Stimulated activated CD4-positive, alpha-beta T cell treated with anti-CD3 and anti-CD28 coated beads, Interleukin-2, amount 100 ng/mL, for 24 hours (primary cell): ENCODE data around the gene ABCB4.
"Not testable (repeated sequence)": the region's sequence is repeated elsewhere in the genome, so short reads cannot be mapped to it uniquely, and the experiment has no call there.

ENCODE experiments used
- DNase-seq, 2 donors: peaks; one replicate each; pipeline ENCODE4 v3.0.0-alpha.2; 2020

Gene ABCB4

DNA sequence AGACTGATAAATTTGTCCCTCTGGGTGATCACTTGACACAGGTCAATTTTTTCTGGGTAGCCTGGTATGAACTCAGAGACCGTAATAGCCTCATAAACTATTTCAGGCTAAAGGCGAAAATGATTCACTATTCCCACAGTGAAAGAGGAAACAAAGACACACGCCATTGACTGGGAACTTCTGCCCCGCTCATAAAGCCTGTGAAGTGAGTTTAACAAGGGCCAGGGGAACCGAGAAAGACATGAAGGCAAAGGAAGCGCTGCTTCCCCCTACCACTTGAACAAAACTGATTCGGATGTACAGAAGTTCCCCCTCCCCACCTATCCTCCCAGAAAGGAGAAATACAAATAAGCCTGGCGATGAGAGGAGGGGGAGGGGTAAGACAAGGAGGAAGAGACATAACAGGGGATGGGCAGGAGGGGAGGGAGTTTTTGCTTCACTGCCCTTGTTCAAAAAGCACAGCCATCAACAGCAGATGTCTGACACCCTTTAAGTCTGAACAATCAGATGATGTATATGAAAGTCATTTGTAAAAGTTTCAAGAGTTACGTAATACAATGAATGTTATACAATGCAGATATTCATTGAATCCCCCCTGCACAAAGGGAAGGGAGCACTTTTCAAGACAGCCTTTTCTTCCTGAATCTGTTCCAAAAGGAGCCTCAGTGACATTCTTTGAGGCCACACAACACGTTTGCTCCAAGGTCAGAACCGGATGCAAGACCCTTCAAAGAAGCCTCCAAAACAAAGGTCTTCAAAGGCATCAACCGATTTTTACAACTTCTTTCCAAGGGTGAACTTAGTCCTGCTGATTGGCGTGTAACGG, 734 bp downstream of the ABCB4 start:
- no peak for DNase-seq

DNA sequence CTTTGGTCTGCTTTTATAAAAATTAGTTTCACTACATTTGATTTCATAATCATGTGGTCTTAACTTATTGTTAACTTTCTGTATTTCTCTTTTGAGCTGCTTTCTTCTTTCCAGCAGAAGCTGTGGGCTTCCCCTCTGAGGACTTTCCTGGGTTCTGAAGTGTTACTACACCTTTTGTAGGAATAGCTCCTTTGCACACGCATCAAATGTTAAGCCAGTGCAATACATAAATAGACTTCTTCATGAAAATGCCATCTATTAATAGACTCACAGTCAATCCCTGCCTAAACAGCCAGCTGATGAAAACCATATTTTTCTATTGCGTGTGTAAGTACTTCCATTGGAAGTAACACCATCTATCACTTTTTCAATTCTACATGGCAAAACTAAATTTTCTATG, 1.5 kb downstream of the ABCB4 start:
- DNase-seq, result no peak

DNA sequence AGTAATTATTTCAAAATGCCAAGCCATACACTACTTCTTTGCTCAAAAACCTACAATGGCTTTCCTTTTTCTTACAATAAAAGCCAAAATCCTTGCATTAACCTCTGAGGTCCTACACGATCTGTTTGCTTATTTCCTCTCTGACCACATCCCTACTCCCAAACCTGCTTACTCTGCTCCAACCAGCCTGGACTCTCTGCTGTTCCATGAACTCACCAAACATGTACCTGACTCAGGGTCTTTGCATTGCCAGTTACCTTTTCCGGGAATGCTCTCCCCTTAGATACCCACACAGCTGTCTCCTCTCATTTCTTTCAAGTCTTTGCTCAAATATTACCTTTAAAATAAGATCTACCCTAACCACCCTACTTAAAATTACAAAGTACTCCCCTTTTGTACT, 2.3 kb downstream of the ABCB4 start:
- DNase-seq, result no peak

DNA sequence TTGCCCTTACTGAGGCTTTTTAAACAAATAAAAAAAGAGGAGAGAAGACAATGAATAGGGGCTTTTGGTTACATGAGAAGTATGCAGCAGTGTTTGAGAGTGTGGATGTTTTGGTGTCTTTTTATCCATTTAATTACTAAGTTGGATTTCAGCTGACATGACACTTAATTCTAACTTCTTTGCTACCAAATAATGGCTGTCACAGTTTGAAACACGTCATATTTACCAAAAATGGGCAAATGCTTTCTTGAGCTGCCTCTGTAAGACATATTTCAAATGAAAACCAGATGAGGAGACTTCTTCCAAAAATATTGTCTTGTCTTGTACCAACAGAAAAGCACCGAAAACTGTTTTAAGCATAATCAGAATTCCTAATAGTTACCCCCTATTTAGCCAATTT, 4.0 kb downstream of the ABCB4 start:
- DNase-seq, result no peak

DNA sequence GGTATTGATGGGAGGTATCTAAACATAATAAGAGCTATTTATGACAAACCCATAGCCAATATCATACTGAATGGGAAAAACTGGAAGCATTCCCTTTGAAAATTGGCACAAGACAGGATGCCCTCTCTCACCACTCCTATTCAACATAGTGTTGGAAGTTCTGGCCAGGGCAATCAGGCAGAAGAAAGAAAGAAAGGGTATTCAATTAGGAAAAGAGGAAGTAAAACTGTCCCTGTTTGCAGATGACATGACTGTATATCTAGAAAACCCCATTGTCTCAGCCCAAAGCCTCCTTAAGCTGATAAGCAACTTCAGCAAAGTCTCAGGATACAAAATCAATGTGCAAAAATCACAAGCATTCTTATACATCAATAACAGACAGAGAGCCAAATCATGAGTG, 6.3 kb downstream of the ABCB4 start:
- not testable (repeated sequence) for DNase-seq

DNA sequence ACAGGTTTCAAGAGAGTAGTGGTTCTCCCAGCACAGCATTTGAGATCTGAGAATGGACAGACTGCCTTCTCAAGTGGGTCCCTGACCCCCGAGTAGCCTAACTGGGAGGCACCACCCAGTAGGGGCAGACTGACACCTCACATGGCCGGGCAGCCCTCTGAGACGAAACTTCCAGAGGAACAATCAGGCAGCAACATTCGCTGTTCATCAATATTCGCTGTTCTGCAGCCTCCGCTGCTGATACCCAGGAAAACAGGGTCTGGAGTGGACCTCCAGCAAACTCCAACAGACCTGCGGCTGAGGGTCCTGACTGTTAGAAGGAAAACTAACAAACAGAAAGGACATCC, 10.0 kb downstream of the ABCB4 start:
- DNase-seq, result not testable (repeated sequence)

DNA sequence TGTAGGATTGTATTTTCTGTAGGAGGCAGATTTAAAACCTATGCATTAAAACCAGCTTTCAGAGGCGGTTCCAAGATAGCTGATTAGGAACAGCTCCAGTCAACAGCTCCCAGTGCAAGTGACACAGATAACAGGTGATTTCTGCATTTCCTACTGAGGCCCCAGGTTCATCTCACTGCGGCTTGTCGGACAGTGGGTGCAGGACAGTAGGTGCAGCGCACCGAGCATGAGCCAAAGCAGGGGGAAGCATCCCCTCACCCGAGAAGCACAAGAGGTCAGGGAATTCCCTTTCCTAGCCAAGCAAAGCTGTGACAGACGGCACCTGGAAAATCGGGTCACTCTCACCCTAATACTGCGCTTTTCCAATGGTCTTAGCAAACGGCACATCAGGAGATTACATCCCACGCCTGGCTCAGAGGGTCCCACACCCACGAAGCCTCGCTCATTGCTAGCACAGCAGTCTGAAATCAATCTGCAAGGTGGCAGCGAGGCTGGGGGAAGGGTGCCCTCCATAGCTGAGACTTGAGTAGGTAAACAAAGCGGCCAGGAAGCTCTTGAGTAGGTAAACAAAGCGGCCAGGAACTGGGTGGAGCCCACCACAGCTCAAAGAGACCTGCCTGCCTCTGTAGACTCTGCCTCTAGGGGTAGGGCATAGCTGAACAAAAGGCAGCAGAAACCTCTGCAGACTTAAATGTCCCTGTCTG, 10.5 kb downstream of the ABCB4 start:
- not testable (repeated sequence) for DNase-seq

DNA sequence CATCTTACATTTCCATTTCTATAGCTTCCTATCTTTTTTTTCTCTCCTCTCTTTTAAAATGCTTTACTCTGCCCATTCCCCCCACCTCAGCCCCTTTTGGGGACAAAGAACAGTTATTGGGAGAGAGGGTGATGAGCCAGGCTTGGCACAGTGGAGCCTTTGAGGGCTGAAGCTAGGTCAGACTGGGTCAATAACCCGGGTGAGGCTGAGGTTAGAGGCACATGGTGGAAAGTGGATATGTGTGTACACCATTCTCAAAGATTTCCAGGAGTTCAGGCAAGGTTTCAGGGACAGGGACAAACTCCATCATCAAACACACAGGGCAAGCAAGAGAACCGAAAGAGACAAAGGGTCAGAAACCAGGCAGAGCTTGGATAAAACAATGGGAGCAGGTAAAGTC, 11.5 kb downstream of the ABCB4 start:
- no peak for DNase-seq

DNA sequence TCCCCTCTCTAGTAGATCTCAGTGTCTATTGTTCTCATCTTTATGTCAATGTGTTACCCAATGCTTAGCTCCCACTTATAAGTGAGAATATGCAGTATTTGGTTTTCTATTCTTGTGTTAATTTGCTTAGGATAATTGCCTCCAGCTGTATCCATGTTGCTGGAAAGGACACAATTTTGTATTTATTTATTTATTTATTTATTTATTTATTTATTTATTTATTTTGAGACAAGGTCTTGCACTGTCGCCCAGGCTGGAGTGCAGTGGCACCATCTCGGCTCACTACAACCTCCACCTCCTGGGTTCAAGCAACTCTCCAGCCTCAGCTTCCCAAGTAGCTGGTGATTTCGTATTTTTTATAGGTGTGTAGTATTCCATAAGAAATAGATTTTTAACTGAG, 15.0 kb downstream of the ABCB4 start:
- not testable (repeated sequence) for DNase-seq

DNA sequence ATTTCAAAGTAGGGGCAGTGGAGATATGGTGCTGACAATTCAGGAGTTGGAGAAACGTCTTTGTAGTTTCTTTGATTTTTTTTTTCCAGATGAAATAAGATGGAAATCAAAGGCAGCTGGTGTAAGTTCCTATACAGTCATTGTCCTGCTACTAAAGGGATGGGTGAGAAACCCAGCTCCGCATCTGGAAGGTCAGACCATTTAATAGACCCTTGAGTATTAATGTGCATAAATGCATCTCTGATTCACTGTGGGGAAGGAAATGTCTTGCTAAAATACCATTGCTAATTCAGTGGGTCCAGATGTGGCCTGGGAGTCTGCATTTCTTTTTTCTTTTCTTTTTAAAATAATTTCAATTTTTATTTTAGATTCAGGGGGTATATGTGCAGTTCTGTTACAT, 15.5 kb downstream of the ABCB4 start:
- DNase-seq, result no peak

DNA sequence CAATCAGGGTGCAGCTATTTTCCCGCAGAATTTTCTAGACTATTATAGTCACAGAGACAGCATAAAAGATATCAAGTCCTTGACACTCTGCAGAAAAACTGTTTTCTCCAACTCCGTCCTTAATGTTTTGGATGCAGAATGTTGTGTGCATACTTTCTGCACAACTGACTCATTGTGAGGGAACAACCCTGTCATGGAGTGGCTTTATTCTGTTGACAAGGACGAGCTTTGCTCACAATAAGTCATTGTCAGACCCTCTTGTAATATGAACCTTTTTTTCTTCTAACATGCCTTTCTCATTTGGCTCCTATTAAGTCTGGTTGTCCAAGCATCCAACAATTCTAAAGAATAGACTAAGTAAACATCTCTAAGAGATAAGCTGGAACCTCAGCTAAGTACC, 17.3 kb downstream of the ABCB4 start:
- no peak for DNase-seq

DNA sequence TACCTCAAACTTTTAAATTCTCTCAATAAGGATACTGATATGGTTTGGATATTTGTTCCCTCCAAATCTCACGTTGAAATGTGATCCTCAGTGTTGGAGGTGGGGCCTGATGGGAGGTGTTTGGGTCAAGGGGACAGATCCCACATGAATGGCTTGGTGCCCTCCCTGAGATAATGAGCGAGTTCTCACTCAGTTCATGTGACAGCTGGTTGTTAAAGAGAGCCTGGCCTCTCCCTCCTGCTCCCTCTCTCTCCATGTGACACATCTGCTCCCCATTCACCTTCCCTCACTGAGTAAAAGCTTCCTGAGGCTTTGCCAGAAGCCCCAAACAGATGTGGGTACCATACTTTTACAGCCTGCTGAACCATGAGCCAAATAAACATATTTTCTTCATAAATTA, 19.2 kb downstream of the ABCB4 start:
- no peak for DNase-seq

DNA sequence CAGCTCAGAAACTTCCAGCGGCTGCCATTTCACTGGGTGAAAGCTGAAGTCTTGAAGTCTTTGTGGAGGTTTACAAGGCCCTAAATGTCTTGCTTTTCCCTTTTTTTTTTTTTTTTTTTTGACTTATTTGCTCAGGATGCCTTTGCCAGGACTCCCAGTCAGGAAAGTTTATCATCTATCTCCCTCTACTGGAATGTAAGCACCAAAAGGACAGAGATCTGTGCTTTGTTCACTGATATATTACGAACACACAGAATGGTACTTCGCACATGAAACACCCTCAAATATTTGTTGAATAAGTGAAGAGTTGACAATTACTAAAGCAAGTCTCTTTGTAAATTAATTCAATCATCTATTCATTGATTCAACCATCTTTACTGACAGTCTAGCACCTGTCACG, 23.2 kb downstream of the ABCB4 start:
- no peak for DNase-seq

DNA sequence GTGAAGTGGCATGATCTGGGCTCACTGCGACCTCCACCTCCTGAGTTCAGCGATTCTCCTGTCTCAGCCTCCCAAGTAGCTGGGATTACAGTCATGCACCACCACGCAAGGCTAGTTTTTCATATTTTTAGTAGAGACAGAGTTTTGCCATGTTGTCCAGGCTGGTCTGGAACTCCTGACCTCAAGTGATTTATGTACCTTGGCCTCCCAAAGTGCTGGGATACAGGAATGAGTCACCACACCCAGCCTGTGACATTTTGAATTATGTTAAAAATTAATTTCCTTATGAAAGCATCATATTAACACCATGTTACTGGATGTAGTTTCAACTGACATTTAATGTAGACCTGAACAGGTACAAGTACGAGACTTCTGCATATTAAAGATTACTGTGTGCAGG, 24.3 kb downstream of the ABCB4 start:
- DNase-seq, result no peak

DNA sequence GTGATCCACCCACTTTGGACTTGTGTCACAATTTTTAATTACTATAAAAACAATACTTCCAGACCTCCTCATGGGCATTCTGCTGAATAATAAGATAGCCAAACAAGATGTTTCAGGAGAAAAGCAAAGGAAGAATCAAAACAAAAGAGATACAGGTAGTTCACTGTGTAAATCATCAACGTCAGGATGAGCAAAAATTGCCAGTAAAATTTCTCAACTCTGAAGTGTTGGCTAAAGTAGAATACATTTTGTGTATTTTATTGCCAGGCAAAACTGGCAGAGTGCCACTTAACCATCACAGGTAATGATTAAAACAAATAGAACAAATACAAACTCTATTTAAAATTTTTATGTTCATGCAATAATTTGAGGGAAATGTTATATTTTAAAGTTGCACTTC, 24.8 kb downstream of the ABCB4 start:
- DNase-seq, result no peak

DNA sequence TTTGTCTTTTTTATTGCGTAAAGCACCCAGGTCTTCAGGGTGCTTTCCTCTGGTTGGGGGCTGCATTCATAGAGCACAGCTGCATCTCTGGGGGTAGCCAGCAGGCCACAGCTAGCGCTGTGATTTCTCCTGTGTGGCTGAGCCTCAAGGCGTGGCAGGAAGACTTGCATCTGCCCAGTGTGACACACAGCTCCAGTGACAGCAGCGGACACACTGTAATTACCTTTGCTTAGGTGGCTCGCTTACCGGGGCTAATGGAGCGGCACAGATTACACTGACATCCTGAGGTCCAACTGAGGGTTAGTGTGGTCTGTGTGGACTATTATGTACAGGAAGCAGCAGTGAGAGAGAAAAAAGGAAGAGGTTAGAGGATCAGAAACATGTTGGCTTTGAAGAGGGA, 27.1 kb downstream of the ABCB4 start:
- no peak for DNase-seq

DNA sequence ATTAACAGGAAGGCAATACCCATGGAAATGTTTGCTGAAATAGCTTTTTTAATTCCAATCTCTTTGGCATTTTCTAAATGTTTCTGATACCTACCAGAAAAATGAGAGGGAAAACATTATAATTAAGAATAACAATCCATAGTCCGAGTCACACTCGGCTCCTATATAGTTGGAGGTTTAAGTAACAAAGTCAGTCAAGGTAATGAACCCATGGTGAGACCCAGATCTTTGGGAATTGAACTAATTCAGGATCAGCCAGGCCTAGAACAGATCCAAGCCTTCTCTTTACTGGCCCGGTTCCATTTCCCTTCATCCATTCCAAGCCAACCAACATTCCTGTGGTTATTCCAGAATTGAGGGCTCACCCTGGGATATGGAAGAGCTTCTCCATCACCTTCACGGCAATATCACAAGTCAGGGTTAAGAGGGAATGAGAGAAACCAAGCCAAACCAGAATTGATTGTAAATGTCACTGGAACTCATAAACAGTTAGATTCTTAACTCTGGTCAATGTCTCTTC, 28.3 kb downstream of the ABCB4 start:
- no peak for DNase-seq

DNA sequence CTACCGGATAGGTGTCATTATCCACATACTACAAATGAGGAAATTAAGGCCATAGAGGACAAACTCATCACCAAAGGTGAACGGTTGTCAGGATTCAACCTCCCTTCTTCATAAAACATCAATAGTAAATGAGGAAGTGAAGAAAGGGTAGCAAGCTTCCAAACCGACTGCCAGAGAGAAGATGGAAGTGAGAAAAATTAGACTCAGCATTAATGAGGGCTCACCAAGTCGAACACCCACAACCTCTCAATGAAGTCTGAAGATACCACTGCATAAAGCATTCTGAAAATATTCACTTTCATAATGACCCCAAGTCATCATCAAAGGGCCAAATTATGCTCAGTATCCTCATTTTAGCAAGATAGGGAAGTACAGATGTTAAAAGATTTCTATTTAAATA, 29.6 kb downstream of the ABCB4 start:
- no peak for DNase-seq

DNA sequence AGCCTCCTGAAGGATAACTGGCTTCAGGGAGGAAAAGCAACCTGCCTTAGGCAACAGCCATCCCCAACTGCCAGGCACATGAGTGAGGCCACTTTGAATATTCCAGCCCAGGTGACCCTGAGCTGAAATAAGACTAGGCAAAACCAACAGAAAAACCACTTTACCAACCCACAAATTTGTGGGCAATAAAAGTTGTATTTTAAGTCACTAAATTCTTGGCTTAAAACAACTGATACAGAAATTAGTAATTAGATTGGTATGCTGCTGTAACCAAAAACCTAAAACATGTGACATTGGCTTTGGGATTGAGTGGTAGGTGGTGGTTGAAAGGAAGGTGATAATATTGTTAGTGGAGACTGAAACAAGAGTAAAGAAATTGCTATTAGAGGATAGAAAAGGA, 39.9 kb downstream of the ABCB4 start:
- no peak for DNase-seq

DNA sequence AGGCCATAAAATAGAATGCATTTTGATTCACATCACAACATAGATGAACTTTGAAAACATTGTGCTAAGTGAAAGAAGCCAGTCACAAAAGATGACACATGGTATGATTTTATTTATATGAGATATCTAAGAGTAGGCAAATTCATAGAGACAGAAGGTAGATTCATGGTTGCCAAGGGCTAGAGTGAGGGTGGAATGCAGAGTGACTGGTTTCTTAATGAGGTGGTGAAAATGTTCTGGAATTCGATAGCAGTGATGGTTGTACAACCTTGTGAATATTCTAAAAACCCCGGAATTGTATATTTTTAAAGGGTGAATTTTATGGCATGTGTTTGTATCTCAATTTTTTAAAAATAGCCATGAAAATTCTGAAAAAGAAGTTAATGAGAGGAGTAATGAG, 42.9 kb downstream of the ABCB4 start:
- DNase-seq, result no peak

DNA sequence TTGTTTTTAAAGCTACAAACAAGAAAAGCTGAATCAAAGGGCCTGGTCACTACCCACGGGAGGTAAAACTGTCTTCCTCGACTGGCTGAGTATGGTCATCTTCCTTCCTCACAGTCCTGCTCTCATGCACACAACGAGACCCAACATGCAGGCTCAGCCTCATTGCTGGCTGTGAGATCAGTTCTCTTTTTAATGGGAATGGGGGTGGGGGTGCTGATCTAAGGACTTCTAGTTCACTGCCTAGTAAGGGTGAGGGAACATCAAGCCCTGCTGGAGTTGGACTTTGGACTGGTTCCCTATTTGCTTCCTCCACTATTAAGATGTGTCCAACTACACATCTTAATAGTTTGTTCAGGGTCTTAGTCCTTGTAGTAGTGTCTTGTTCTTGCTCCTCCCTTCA, 48.2 kb downstream of the ABCB4 start:
- no peak for DNase-seq

DNA sequence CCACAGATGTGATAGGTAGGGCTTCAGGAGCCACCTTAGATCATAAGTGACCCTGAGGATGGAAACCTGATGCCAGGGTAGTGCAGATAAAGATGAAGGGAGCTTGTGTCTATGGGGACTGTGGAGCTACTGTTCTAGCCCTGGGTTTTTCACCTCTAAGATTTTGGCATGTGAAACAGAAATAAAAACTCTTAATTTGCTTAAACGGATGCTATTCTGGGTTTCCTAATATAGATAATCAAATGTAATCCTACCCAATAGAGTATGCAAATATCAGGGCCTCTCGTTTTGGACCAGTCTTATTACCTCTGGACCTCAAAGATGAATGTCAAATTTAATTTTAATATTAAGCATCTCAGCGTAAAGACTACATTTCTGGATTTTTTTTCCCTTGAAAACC, 49.3 kb downstream of the ABCB4 start:
- DNase-seq, result no peak

DNA sequence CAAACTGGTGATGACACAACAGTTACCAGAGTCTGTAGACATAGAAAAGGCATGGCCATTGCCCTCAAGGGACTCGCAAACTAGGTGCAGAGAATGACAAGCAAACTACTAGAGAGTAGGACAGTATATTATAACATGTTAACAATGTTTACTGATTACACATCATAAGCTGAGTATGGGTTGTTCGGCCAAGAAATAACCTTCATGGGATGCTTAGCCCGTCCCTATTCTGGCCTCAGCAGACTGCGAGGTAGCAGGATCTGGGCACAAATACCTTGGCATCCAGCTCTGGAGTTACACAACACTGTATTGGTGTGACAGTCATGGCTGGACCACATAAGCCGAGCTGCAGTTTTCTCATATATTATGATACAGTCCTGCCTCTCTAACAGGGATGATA, 51.4 kb downstream of the ABCB4 start:
- no peak for DNase-seq

DNA sequence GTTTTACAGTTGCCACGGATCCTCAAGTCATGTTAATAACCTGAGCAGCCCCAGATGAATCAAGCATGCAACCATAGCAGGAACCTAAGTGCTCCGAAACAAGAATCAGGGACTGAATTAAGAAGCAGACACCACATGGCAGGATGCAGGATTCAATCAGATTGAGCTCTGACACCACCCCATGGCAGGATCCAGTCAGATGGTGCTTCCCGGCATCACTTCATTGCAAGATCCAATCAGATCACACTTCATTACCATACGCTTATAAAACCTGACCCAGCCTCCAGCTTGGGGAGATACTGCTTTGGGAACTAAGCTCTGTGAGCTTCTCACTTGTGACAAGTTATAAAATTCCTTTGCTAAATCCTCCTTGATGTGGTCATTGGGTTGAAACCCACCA, 55.3 kb downstream of the ABCB4 start:
- no peak for DNase-seq
